ENCODE results near the gene ABR.
"Not testable (repeated sequence)": the region's sequence is repeated elsewhere in the genome, so short reads cannot be mapped to it uniquely, and the experiment has no call there.

Gene ABR

DNA sequence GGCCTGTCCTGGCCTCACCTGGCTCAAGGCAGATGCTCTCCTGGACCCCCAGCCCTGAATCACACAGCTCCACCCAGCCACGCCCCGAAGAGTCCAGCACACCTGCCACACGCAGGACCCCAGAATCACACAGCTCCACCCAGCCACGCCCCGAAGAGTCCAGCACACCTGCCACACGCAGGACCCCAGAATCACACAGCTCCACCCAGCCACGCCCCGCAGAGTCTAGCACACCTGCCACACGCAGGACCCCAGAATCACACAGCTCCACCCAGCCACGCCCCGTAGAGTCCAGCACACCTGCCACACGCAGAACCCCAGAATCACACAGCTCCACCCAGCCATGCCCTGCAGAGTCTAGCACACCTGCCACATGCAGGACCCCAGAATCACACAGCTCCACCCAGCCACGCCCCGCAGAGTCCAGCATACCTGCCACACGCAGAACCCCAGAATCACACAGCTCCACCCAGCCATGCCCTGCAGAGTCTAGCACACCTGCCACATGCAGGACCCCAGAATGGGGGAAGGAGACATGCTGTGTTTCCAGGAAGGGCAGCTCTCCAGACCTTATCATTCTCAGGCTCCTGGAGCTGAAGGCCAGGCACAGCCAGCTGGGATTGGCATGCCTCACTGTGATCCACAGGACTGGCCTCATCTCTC is 105.7 kb downstream of the ABR start:
- not testable (repeated sequence) for DNase-seq

DNA sequence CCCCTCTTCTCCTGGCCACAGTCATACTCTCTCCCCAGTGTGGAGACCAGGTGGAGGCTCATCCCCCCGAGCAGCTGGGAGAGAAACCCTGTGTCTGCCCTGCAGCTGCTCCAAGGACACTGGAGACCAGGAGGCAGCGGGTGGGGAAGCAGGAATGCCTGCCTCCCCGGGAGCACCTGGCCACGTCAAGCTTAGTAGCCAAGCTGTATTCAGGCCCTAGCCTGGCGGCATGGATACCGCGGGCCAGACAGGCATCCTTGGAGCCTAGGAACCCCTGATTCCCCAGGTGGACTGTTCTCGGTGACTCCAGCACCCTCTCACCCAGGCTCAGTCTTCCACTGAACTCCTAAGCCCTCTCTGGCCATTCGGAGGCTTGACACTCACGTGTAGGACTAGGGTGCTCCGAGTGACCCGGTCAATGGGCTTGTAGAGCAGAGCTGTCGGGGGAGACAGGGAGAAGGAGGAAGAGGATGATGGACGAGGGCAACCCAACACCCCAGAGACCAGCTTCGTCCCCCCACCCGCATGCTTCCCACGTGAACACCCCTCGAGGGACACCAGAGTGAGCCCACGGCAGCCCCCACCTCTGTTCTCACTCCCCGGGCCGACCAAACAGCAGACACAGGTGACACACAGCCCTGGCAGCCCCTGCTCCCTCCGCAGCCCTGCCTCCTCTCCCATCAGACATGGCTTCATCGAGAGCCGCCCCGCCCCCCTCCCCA is 106.4 kb downstream of the ABR start:
- DNase-seq = no peak

DNA sequence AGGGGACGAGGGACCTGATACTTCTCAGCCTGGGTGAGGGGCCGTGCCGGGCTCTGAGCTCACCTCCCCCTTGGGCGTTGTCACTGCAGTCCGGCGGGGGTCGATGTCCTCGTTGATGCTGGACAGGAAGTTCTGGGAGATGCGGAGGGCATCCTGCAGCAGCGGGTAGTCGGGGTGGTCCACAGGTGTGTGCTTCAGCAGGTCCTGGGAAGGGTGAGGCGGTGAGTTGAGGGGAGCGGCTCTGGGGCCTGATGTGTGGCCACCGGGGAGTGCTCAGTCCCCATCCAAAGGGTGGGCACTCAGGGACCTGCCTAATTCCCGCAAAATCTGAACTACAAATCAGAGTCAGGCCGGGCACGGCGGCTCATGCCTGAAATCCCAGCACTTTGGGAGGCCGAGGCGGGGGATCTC is 107.2 kb downstream of the ABR start:
- no peak for DNase-seq

DNA sequence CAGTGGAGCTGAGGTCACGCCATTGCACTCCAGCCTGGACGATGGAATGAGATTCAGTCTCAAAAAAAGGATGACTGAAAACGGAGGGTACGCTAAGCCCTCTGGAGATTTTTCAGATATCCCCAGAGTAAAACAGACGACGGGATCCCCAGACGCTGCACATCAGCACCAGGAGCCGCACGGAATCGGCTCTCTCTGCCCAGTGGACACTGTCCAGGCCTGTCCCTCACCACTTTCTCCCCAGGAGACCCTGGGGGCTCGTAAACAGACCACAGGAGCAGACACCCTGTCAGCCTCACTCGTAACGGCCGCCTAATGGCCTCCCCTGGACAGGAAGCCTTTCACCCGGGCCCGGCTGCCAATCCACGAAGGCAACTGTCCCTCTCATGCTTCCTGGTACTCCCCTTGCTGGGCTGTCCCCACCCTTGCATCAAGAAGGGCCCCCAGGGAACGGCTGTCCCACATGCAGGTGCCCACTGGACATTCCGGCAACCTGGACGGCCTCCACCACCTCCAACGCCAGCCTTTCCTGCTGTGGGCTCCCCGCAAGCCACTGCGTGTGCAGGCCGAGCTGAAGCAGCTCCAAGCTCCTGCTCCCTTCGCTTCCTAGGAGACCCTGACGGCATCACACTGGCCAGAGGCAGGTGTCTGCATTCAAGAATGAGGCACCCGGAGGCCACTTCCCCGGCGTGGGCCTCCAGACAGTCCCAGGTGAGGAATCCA is 108.5 kb downstream of the ABR start:
- no peak for DNase-seq

DNA sequence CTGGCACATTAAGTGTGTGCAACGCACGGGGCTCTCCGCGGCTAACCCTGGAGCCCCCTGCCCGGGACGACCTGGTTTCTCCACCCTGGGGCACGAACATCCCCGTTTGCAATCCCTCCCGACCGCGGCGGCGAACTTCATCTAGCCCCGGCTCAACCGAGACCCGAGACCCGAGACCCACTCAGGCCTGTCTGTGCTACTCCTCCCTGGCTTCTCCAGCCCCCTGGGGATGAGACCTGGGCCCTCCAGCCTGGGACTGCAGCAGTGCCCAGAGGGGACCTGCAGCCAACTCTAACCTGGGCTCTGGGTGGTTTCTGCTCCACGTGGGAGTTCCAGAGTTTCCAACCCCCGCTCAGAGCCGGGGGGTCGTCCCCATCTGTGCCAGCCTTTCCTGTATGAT is 109.4 kb downstream of the ABR start:
- no peak for DNase-seq

DNA sequence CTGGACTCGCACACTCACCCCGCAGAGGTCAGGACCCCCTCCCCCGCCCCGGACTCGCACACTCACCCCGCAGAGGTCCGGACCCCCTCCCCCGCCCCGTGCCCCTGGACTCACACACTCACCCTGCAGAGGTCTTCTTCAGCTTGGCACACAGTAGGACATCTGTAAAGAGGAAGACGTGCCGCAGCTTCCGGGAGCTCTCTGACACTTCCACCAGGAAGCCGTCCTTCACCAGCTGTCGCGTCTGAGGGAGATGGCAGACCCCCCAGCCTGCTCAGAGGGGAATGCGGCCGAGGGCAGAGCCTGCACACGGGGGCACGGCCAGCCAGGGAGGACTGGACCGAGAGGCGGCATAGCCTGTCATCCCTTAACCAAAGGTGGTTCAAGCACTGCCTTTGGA is 109.9 kb downstream of the ABR start:
- no peak for DNase-seq

DNA sequence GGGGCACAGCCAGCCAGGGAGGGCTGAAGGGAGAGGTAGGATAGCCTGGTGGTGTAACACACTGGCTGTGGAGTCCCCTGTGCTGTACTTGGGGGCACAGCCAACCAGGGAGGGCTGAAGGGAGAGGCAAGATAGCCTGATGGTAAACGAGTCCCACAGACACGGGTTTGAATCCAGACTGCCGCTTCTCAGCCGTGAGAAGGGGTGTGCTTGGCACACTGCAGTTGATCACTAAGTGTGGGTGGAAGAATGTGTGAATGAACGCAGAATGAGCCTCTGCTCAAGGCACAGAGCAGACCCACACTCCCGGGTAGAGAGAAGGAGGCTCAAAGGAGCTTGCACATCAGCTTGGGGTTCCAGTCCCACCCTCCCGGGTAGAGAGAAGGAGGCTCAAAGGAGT is 111.4 kb downstream of the ABR start:
- DNase-seq = peak in 2 of 56 donors; percentile 21 to 22

DNA sequence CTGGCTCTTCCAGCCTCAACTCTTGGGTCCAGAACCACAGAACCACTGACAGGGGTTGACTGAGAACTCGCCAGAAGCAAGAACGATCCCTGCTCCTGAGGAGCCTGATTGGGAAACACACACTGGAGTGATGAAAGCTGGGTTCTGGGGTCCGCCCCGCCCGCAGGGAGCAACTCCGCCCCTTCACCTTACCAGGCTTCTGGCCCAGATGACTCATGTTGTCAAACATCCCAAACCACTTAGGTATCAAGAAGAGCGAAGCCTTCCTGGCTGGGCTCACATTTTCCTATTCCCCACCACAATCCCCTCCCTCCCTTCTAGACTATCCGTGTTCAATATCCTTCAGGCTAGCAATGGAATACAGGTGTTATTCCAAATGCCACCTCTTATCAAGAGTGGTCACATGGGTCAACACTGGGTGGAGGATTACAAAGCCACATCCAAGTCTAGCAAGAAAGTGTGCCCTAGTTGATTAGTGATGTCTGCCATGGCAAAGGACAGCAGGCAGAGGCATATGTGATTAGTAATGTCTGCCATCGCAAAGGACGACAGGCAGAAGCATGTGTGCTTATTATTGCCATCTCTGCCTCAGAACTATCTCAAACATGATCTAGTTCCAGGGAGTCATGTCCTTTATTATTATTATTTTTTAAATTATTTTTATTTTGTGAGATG is 112.4 kb downstream of the ABR start:
- no peak for DNase-seq

DNA sequence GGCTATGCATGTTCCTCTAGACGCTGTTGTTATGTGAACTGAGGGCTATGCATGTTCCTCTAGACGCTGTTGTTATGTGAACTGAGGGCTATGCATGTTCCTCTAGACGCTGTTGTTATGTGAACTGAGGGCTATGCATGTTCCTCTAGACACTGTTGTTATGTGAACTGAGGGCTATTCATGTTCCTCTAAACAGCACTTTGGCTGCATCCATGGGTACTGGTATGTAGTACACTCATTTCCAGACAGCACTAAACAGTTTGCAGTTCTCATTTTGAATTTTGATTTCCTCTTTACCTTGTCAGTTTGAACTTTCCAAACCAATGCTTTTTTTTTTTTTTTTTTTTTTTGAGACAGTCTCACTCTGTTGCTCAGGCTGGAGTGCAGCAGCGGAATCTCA is 114.4 kb downstream of the ABR start:
- not testable (repeated sequence) for DNase-seq

DNA sequence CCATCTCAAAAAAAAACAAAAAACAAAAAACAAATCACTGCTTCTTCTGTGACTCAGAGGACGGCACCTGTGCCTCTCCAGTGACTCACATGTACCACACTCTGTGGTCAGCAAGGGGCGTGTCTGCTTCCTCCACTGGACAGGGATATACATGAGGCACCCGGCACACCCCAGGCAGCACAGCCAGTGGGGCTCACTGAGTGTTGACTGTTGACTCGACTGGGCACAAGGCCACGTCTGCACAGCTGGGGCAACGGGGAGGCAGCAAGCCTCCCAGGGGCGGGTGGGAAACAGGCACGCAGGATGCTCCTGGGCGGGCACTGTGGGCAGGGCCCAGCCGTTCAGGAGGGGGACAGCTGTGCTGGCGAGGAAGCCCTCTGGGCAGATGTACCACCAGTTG is 118.8 kb downstream of the ABR start:
- peak in 3 of 56 donors; percentile 8 to 43 (median 26) for DNase-seq

DNA sequence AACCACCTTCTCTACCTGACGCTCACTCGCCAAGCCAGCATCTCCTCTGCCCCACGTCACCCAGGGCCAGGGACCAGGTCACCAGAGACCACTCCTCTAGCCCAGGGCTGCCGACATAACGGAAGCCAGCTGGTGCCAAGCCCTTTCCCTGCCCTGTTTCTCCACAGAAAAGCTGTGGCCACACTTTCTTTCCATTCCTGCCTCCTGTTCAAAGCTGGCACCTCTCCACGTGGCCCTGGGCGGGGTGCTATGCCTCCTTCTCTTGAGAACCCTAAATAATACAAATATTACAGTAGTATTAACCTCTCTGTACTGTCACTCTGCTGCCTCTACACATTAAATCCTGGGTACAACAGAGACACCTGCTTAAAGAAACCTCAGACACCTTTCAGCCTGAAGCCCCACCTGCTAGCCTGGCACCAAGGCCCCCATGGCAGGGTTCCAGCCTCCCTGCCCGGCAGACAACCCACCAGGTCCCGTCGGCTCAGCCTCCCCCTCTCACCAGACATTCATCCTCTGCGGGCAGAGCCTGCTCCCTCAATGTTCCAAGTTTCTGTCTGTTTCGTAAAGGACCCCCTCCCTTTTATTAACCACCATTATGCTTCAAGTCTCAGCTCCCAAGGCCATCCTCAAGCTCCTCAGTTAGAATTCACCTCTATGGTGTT is 120.5 kb downstream of the ABR start:
- peak in 1 of 56 donors; percentile 17 for DNase-seq

DNA sequence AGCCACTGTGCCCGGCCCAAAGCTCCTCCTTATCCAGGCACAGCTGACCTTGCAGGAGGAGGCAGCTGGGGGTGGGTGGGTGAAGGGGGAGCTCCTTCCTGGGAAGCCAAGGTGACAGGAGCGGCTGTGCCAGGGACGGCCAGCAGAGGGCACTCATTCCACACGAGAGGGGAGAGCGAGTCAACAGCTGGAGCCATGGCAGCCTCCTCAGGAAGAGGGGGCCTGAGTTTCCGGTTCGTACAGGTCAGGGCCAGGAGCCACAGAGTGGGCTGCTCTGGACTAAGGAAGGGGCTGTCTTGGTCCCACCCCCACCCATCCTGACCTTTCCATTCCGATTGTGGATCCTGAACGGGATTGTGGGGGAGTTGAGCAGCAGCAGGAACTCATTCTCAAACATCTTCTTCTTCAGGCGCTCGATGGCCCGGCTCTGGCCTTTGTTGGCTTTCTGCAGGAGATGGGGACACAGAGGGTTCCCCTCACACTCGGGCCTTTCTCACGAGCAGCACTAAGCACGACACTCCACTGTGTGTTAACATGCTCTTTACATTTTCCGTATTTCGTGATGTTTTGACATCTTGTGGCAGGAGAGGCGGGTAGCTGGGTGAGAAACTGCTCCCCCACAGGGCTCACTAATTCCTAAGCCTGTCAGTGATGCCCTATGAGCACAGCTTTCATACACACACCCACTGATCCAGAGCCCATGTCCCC is 121.2 kb downstream of the ABR start:
- peak in 6 of 56 donors; percentile 10 to 26 (median 20) for DNase-seq

DNA sequence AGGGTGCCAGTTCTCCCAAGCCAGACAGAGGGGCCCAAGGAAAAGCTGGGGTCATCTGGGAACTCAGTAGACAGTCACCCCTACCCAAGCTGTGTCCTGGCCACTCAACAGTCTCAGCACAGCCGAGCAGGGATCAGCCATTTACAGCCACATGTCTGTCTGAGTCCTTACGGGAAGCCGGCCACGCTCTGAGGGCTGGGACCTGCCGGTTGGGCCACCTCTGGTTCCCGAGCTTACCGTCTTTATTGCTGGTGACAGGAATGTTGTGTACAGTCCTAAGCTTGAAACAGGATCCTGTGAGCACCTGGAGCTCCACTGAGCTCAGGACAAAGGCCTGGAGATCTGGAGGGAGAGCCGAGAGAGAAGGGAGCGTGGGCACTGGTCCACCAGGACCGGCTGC is 123.0 kb downstream of the ABR start:
- DNase-seq = no peak

DNA sequence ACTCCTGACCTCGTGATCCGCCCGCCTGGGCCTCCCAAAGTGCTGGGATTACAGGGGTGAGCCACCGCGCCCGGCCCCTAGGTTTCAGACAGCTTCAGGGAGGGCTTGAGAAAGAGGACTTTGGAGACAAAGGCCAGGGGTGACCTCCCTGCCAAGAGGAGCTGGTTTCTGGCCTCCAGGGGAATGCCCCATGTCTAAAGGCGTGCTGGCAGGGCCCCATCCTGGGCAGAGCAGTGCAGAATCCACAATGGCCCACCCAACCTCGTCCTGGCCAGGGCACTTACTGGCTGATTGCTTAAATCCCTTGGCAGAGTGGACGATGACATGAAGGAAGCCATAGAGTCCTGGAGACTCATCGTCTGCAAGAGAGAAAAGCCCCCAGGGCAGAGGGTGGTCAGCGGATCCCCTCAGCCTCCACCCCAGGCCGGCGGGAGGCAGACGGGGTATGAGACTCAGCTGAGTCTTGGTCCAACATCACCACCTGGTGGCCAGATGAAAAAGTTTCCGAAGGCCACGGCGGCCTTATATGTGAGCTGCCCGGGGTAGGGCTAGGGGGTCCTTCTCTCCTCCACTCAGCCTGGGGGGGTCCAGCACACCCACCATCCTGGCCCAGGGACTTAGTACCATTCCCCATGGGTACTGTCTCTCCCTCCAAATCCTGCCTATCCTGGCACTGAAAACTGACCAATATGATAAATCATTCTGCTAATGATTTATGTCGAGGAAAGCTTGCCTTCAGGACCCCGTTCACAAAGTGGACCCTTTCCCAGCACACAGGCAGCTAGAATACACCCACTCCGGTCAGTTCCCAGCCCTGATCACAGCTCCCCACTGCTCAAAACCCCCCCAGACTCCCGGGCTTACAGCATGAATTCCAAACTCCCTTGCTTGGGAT is 123.8 kb downstream of the ABR start:
- DNase-seq = peak in 35 of 56 donors; percentile 6 to 72 (median 38)

DNA sequence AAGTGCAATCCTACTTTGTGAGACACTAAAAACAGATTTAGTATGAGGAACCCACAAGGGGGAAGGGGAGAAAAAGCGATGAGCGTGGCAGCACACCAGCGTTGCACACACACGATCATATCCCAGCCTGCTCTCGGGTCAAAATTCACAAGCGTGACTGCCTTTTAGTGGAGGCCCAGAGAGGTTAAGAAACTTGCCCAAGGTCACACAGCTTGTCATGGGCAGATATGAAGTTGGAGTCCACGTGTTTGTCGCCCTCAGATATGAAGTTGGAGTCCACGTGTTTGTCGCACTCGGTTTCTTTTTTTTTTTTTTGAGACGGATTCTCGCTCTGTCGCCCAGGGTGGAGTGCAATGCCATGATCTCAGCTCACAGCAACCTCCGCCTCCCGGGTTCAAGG is 124.5 kb downstream of the ABR start:
- no peak for DNase-seq

DNA sequence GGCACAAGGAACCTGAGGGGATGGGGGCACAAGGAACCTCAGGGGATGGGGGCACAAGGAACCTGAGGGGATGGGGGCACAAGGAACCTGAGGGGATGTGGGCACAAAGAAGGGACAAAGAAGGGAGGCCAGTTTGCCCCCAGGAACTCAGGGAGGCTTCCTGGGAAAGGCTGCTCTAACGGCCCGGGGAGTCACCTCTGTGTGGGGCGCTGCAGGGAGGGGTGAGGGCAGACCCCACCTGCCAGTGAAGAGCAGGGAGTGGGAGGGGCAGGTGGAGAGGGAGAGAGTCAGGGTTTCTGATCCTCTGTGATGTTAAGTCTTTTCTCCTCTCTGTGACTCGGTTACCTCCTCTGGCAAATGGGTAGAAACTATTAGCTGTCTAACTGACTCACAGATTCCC is 125.1 kb downstream of the ABR start:
- DNase-seq = no peak

DNA sequence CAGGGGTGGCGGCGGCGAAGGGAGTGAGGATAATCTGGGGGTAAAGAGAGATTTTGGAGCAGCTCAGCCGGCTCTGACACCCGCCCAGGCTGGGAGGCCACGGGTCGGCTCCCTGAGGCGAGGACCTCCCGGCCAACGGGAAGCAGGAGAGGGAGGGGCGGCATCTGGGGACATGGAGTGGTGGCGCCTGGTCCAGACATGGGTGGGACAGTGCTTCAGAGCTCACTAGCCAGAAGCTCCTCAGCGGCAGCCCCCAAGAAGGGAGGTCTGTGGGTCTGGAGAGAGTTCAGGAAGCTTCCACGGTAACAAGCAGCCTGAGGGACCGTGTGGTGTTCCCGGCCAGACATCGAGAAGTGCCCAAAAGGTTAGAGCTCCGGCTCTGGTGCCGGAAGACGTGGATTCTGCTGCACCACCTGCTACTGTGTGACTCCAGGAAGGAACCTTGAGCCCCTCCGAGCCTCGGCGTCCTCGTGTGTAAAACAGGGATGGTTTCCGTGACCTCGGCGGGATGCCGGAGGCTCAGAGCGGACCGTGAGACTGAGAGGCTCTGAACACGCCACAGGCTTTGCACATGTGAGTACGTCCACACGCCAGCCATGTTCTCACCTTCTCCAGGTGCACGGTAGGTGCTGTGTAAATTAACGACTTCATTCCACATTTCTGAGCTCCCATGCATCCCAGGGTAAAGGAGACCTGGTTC is 126.0 kb downstream of the ABR start:
- no peak for DNase-seq

DNA sequence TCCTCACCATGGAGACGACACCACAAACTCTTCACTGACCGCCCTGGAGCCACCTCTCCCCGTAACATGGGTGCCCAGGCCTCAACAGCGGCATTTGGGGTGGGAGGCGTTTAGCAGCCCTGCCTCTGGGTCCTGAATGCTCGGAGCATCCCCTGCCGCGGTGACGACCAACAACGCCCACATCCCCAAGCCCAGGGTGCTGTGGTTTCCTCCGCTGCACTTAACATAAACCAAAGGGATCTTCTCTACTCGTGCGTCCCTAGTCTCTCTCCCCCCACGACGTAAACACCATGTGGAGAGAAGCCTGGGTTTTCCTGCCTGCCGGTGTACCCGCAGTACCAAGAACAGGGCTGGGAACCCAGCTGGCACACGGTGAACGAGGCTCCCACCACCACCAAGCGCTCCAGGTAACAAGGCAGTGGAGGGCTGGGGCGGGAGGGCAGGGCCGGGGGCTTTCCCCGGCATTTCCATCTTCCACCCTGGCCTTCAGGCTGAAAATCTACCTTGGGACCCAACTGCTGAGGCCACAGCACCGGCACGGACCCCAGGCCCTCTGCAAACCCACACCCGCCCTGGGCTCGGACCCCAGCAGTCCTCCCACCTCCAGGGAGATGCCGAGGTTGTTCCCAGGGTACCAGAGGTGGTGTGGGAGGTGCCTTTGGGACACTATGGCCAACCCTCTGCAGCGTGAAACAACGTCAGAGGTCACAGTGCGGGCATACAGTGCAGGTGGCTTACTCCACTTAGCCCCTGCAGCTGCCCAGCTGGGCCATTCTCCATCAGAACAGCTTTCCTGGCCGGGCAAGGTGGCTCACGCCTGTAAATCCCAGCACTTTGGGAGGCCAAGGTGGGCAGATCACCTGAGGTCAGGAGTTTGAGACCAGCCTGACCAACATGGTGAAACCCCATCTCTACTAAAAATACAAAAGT is 128.5 kb downstream of the ABR start:
- no peak for DNase-seq
